GM19467 (cell line): Measurements from ENCODE around the gene TMA7B.

ENCODE experiments used
- ATAC-seq: cut with Tn5 transposase; IDR thresholded peaks from one replicate; pipeline ENCODE4 v1.9.1; 2021; ENCODE audit warnings: mild to moderate bottlenecking, moderate library complexity; ENCODE audit not compliant: unreplicated experiment

The TMA7B gene

DNA sequence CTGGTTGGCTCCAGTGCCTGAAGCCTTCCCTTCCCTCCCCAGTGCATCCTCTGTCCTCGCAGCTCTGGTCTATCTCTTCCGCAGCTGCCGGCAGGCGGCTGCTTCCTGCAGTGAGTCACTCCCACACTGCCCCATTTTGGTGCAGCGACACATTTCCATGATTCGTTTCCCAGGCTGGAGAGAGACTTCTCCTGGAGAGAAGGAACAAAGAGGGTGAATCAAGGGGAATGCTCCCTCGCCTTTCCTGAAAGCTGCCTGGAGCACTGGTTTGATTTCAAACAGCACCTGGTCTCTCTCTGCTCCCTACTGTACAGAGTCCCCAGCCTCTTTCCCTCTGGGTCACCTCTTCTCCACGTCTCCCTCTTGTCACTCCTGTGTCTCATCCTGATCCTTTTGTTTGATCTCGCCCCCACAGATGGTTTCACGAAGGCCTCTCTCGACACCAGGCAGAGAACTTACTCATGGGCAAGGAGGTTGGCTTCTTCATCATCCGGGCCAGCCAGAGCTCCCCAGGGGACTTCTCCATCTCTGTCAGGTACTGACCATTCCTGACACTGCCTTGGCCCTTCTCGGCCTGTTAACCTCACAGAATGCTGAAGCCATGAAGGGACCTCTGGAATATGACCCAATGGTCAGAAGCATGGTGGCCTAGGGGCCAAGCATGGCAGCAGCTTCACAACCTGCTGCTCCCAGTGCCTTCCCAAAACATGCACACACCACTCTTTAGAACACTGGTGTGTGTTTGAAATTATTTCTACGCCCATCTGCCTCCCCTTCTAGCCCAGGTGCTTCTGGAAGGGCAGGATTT lies at the start of gene TMA7B:
Gene TMA7B (plus strand): TSS at position 758 of the 808 bp plus-strand sequence. CDS start 3,978 bp downstream, outside the sequence.
- no peak for ATAC-seq

DNA sequence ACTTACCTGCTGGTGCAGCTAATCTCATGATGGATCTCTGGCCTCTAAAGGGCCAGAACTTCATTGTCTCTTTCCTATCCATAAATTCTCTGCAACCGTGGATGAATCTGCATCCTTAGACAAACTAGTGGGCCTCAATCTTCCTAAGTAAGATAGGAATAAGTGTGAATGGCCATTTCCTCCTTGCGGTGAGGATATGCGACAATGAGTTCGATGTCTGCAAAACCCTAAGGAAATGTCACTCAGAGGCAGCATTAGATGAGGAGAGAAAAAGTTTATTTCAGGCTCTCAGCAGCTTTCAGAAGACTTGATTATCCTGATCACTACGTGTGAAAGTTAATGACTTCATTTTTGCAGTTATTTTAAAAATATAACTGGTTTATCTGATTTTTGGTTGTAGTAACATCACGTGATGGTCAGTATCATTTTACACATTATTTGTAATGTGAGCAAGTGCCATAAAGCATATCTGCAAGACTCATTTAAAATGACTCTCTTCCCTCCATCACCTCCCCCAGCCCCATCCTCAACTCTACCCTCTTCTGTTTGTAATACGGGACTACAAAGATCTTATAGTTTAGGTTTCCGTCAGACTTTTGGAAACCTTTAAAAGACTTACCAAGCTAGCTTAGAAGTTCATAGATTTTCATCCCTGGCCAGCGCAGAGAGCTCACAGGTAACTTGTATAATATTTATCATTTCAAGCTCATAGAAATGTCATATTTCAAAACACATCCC lies 49.2 kb upstream of the TMA7B start:
- no peak for ATAC-seq

DNA sequence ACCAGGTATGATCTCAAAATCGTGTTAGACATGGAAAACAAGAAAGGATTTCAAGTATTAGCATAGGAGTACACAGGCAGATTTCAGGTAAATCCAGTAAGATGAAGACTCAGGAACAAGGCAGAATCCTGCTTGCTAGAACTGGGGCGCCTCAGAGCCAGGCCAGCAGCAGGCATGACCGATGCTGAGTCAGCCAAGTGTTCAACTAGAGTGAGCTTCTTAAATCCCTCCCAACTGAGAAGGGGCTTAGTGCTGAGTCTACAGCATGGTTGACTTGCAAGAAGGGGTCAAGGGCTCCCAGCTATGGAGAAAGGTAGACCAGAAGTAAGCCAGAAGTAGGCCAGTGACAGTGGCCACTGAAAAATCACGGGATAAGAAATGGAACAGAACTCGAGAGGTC lies 46.9 kb upstream of the TMA7B start:
- no peak for ATAC-seq

DNA sequence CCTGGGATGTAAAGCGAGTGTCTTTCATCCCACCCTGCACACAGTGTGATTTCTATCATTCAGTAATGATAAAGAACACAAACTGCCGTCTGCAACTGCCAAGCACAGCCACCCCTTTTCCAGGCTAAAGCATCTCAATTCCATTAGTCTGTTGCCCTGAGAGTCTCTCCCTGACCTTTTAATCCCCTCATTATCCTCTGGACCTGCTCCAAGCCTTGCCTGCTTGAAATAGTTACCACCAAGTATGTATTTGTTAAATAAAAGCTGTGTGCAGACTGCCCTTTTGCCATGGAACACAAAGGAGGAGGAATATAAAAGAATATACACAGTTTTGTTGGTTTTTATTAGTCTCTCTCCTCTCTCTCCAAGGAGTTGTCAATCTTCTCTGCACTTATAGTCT lies 46.3 kb upstream of the TMA7B start:
- ATAC-seq: no peak

DNA sequence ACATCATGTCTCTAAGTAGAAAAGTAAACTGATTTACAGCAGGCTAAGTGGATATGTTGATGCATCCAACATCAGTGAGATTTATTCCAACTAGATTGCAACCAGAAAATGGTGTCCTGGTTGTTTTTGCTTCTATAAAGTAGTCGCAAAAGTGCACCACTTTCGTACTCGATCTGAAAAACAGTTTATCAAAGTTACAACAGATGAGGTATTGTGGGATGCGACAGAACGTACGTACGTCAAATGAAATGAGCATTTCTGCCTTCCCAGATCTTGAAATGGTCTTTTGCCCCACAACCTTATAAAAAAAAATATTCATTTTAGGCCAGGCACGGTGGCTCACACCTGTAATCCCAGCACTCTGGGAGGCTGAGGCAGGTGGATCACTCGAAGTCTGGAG lies 45.6 kb upstream of the TMA7B start:
- no peak for ATAC-seq

DNA sequence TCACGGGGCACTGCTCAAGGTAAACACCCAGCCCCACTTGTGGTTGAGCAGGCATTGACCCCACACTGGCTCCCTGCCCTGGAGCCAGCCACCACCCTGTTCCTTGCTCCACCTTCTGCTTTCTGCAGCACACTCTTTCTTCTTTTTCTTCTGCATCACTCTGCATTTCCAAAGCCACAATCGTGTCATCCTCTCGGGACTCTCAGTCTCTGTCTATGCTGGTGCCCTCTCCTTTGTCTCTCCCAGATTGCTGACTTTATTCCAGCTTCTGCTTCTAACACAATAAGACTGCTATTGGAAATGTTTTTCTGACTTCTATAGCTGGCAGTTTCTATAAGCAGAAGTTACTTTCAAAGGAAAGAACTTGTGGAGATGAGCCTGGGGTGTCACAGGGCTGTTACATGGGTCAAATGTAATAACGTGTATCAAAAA lies 44.9 kb upstream of the TMA7B start:
- no peak for ATAC-seq

DNA sequence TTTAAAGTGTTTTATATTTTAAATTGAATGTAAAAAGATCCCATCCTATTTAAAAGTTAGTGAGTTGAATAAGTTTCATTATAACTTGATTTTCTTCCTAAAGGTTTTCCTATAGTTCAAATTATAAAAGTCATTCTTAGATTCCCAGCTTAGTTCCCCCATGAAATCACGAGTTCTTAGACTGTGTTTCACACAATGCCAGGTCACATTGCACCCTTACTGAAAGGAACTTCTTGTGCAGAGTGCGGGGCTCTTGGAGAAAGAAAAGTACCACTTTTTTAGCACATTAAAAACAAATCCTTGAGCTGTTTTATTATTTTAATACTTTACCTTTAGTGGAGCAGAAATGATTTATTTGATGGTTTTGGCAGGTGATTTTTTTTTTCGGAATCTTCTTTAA lies 43.7 kb upstream of the TMA7B start:
- no peak for ATAC-seq

DNA sequence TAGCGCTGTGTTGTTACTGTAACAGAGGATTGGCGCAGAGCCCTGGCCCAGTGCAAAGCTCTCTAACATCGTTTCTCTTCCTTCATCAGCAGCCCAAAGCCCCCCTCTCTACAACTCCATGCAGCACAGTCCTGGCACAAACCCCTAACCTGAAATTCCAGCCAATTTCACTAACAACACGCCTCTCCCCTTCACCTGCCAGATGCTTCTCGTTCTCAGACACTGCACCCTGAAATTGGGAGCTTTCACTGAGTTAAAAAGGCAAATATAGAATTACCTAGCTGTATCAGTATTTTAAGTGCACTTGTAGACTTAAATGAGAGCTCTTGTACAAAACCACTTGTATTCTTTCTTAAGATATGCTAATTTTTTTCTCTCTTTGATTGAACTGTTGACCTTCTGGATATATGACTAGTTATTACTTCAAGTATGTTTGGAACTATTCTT lies 43.0 kb upstream of the TMA7B start:
- no peak for ATAC-seq

DNA sequence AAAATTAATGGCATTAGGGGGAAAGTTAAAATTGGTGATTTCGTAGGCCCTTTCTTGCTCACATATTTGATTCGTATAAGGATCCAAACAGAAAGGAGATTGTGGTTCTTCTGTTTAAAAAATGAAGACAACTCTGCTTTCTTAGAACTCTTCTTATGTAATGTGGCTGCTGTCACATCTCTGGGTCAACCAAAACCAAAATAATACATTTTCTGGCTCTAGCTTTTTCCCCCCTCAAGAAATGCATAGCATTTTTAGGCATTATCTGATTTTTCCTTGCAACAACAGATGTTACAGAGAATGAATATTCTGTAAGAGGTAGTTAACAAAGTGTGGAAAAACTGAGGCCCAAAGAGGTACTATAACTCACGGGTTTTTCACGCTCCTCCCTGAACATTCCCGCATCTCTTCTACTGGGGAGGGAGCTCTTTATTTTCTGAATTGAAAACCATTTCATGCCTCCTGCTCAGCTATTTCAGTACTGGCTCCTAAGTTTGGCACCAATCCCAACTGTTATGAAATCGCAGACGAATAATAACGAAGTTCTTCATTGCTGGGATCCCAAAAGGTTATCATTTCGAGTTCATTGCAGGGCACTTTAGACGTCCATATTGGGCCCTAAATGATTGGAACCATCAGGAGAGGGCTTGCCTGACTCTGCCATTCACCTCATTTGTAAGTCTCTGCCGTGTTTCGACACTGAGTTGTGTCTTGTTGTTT lies 42.3 kb upstream of the TMA7B start:
- no peak for ATAC-seq

DNA sequence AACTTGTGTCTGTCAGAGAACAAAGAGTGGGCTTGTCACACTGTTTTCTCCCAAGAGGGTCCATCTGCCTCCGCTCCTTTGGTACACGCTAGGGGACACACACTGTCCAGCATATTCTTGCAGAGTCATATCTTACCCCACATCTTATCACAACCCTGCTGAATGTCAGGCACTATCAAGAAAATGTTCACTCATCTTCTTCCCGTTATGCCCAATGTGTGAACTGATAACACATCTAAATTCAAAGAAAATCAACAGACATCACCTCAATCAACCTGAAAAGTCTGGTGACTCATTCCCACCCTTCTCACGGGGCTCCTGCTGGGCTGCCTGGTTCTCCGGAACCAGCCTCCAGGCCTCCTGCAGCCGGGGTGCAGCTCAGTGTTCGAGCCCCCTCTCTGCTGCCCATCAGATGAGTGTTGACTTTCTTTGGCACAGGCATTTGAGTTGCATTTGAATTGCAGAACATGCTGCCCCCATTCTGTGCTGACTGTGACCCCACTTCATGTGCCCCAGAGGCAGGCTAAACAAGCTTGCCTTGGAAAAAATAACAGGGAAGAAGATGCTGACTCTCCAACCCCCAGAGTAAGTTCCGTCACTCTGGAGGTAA lies 40.0 kb upstream of the TMA7B start:
- ATAC-seq: no peak

DNA sequence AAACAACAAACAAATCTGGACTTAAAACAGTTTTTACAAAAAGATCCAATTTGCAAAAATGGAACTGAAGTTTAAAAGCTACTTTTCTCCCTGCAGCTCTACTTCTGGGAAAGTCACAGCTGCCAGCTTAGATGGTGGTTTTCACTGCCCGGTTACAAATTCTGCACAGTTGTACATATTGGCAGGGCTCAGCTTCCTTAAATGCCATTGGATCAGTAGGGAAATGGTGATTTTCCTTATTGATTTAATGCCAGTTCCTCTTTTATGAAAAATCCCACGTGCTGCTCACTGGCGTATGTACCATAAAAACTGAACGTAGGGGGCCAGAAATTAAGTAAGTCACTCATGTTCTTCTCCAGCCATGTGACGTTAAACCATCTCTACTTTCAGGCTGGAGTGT lies 36.5 kb upstream of the TMA7B start:
- no peak for ATAC-seq

DNA sequence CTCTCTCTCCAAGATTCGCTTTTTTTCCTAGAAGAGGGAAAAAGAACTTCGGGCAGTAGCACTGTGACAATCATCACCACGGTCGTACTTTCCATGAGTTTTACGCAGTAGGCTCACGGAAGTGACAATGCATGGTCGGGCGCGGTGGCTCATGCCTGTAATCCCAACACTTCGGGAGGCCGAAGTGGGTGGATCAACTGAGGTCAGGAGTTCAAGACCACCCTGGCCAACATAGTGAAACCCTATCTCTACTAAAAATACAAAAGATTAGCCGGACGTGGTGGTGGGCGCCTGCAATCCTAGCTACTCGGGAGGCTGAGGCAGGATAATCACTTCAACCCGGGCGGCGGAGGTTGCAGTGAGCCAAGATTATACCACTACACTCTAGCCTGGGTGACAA lies 35.9 kb upstream of the TMA7B start:
- no peak for ATAC-seq

DNA sequence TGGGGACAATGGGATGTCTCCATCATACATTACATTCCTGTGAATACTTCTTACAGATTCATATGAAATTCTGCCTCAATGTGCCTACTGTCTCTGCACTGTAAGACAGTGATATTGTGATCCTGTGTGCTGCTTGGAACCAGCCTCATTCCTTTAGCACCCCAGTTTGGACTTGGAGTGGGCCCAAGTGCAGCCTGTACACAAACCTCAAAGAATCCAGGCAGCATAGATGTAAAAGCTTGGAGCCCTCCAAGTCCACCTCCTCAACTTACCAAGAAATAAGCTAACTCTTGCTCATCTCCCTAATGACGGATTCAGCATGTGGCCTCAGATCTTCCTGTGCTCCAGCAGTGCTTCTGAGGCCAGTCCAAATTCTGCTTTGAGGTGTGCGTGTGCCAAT lies 34.9 kb upstream of the TMA7B start:
- no peak for ATAC-seq

DNA sequence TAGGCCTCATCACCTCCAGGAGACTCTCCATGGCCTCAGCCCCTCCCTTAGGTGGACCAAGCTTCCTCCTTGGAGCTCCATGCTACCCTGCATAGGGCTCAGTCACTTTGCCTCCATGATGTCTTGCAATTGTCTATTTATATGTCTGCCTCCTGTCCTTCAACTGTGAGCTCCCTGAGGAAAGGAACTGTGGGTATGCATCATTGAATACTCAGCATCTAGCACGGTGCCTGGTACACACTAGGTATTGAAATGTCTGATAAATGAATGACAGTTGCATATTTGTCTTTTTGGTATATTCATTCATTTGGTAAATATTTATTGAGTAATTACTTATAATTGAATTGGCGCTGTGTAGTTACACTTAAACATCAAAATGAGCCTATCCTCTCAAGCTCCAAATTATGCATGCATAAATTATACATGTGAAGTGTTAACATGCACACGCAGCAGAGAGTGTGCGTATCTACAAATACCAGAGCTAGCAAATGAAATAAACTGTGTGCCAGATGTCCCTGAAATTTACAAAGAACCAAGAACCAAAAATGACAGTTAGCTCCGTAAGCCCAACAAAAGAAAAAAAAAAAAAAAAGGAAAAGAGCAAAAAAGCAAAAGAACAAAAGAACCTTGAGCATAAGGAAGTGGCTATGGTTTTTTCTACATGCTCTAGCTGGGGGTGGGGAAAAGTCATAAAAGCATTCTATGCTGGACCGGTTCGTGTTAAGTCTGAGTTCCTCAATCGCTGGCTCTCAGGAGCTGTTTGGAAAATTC lies 34.1 kb upstream of the TMA7B start:
- no peak for ATAC-seq

DNA sequence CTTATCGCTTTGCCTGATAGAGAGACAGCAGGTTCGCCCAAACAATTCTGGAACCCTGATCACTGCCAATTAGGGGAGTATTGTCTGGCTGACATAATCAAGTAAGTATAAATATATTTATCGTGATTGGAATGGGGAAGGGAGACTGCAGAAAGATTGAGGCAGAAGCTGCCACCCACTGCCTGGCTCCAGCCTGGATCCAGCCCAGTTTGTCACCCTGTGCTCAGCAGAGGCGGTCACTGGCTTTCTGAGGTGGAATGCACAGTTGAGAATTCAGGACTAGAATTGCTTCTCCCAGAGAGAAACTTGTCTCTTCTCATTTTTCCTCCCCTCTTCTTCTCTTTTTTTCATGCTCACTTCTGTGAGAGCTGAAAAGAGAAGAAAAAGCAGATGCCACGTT lies 33.4 kb upstream of the TMA7B start:
- ATAC-seq: no peak

DNA sequence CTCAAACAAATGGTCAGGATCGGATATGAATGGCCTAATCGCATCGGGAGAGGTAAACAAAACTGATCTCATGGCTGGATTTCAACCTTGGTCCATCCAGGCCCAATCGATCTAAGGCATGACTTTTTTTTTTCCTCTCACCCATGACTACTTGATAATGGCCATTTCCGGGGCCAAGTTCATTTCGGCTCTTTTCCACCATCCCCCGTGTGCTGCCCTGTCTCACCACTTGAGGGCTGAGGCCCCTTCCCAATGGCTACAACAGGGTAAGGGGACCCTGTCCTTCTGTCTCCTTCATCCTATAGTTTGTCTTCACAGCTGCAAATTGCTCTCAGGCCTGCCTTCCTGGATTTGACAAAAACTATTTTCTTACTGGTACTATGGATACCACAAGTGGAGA lies 32.7 kb upstream of the TMA7B start:
- no peak for ATAC-seq

DNA sequence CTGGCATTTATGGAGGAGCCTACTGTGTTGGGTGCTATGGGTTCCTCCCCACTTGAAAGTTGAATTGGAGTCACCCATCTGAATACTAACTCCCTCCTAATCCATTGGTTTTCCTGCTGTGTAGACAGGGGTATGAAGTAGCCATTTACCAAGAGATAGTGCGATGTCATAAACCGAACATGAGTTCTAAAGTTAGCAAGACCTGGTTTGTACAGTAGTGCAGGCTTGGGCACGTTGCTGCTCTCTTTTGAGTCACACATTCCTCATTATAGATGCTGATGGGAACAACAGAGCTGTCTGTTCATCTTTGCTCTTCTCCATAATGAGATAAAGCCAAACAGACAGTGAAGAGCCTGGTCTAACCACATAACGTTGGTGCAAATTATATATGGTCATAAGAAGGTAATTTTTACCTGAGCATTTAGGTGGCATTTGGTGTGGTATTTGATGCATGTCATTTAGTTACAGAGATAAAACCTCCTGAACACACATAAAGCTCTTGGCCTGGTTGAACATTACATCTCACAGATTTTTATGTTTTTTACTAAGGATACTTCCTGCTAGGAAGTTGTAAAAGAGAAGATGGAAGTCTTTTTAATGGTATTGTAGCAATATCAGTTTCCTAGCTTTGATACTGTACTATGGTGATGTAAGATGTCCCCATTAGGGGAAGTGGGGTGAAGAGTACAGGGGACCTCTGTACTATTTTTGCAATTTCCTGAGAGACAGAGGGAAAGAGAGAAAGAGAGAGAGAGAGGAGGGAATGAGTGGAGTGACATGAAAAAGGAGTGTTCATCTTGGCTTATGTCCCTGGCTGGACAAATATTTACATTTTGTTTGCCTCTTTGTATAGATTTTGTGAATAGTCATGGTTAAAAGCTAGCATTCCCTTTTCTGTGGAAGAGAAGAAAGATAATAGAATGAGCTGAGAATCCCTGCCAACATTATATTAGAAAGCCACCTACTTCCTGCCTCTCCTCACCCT lies 31.4 kb upstream of the TMA7B start:
- ATAC-seq: no peak

DNA sequence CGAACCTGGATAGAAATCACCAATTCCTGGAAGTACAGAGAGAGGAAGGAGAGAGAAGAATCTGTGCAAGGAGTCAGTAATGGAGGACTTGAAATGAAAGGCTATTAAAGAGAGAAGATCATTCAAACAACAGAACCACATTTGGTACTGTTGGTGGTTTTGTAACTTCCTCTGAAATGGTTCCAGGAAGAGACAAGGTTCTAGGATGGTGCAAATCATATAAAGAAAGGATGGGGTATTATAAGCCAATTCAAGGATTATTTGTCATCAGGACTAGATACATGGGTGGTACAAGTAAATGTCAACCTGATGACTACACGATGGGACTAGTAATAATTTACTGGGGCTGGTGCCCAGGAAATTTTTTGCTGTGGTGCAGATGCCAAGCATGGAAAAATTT lies 28.9 kb upstream of the TMA7B start:
- ATAC-seq: no peak

DNA sequence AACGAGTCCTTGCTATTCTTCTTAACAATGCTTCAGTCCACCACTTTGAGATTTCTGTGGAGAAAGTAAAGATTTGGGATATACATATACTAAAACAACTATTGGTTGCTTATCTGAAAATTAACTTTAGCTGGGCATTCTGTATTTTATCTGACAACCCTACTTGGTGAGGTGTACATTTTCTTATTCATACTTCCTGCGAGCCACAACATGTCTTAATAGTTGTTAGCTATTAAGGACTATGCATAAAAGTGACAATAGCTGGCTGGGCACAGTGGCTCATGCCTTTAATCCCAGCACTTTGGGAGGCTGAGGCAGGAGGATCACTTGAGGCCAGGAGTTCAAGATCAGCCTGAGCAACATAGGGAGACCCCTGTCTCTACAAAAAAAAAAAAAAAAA lies 28.0 kb upstream of the TMA7B start:
- ATAC-seq: no peak
